ENCODE measurements around the gene HMX1.

GRCh38 chr4:8831221-8832112, 40.2 kb downstream of the HMX1 start:
- TF ChIP-seq CTCF (IDR thresholded peaks at IDR 0.05) (no peak), POLR2A (IDR thresholded peaks at IDR 0.05) (no peak)

All from thyroid gland (tissue), 4 donors.